ENCODE data around the gene PHPT1.
"Not testable (repeated sequence)": the region's sequence is repeated elsewhere in the genome, so short reads cannot be mapped to it uniquely, and the experiment has no call there.

PHPT1 gene

GRCh38 chr9:136849038-136849959 is at the start of gene PHPT1:
PHPT1 (plus strand) TSS chr9:136849409; CDS start chr9:136849431, 22 bp downstream.
- DNase-seq (ENCODE audit: low spot score) = peak; percentile 99

DNA sequence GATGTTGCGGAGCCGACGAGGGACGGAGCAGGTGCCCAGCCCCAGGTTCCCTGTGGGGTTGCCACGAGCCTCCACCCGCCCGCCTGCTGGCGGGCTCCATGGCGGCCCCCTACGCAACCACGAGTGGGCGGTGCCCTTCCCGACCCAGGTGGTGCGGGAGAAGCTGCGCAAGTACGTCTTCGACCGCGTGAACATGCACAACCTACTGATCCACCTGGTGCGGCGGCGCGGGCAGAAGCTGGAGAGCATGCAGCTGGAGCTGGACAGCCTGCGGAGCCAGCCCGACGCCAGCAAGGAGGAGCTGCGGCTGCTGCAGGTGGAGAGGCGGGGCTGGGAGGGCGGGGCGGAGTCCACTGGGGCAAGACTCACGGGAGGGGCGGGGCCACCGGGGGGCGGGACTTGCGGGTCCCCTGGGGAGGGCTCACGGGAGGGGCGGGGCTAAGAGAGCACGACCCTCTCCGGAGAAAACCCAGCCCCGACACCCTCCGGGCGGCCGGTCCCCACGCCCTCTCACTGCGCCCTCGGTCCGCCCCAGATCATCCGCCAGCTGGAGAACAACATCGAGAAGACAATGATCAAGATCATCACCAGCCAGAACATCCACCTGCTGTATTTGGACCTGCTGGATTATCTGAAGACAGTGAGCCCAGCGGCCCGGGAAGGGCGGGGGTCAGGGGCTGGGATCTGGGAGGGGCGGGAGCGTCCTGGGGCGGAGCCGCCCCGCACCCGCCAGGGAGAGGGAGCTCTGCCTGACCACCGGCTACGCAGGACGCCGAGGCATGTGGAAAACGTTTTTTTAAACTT is 49.2 kb upstream of the PHPT1 start:
- DNase-seq (ENCODE audit: low spot score) = no peak

DNA sequence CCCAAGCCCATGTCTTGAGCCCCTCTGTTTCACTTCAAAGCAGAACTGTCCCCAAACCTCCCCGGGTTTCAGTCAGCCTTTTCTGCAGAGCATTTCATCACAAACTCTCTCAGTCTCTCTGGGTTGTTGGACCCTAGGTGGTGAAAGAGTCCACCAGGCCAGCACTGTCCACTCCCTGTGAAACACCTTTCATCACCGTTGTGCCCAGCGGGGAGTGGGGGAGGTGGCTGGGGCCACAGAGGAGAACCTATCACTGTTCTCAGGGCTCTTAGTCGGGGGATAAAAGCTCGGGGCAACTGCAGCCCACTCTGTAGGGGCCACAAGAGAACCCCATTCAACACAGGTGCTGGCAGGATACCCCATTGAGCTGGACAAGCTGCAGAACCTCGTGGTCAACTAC is 46.9 kb upstream of the PHPT1 start:
- DNase-seq (ENCODE audit: low spot score) = no peak

DNA sequence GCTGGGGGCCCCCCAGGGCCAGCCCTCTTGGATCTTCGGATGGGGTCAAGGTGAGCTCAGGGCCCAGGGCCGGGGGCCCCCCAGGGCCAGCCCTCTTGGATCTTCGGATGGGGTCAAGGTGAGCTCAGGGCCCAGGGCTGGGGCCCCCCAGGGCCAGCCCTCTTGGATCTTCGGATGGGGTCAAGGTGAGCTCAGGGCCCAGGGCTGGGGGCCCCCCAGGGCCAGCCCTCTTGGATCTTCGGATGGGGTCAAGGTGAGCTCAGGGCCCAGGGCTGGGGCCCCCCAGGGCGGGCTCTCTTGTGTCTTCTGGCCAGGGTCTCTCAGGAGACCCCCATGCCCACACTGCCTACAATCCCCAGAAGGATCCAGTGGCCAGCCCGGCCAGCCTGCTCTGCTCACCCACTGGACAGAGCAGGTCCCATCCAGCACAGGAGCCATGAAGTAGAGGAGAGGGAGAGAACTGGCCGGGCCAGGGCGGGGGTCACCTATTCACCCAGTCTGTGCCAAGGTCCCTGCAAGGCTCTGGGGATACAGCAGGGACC is 46.1 kb upstream of the PHPT1 start:
- not testable (repeated sequence) for DNase-seq (ENCODE audit: low spot score)

- no peak for DNase-seq (ENCODE audit: low spot score)
Measured at GRCh38 chr9:136803551-136804508, 45.4 kb upstream of the PHPT1 start.

- DNase-seq (ENCODE audit: low spot score) = no peak
Measured at GRCh38 chr9:136804509-136805206, 44.6 kb upstream of the PHPT1 start.

DNA sequence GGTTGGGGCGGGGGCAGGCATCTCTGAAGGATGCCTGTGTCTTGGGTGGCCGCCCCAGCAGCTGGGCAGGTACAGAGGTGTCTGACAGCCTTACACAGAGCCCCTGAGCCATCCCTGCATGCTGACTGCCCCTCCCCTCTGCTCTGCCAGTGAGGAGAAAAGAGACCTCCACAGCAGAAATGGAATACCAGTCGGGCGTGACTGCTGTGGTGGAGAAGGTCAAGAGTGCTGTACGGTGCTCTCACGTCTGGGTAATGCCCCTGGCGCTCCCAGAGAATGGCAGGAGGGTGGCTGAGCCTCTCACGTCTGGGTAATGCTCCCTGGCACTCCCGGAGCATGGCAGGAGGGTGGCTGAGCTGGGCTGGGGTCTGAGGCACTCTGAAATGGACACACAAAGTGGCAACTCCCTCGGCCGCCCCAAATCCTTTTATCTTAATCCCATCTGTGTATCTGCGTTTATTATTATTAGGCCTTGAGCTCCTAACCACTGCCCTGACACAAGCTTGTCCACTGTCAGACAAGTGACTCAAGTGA is 43.9 kb upstream of the PHPT1 start:
- no peak for DNase-seq (ENCODE audit: low spot score)

- no peak for DNase-seq (ENCODE audit: low spot score)
Measured at GRCh38 chr9:136806067-136806466, 43.1 kb upstream of the PHPT1 start.

DNA sequence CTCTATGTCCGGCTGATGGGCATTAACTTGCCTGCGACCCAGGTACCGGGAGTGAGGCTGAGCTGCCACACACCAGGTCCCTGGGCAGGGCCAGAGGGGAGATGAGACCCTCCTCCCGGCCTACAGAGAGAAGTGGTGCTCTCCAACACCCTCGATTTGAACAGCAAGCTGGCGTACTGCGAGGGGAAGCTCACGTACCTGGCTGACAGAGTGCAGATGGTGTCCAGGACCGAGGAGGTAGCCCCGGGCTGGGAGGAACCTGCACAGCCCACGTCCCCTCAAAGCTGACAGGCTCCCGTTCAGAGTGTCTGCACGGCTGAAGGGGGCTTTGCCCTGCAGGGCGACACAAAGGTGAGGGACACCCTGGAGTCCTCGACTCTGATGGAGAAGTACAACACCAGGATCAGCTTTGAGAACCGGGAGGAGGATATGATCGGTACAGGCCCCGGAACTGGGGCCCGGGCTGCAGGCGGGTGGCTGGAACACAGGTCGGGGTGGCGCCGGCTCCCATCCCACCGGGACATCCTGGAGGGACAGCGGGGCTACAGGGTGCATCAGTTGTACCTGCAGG is 42.5 kb upstream of the PHPT1 start:
- no peak for DNase-seq (ENCODE audit: low spot score)

- peak; percentile 90 for DNase-seq (ENCODE audit: low spot score)
Measured at GRCh38 chr9:136807281-136808074, 41.7 kb upstream of the PHPT1 start, which contains the start of gene RABL6. RABL6 (plus strand) TSS chr9:136807948; CDS start chr9:136808197, 249 bp downstream.

DNA sequence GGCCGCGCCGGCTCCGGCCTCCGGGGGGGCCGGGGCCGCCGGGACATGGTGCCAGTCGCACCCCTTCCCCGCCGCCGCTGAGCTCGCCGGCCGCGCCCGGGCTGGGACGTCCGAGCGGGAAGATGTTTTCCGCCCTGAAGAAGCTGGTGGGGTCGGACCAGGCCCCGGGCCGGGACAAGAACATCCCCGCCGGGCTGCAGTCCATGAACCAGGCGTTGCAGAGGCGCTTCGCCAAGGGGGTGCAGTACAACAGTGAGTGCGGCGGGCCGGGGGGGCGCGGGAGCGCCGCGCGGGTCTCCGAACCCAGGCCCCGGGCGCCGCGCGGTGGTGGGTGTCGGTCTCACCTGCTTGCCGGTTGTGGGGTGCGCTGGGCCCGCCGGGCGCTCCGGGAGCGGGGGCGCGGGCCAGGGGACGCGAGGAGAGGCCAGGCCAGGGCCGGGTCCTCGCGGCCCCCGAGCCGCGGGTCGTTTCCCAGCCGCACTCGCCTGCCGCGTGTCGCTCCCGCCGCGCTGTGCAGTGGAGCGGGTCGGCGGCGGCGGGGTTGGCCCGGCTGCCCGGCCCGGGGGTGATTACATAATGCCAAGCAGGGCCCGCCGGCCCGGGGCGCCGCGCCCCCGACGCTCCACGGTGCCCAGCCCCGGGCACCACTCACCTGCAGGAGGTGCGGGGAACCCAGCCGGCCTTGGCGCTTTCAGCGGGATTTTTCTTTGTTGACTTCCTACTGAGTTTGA is 41.0 kb upstream of the PHPT1 start:
- DNase-seq (ENCODE audit: low spot score) = peak; percentile 72

- no peak for DNase-seq (ENCODE audit: low spot score)
Measured at GRCh38 chr9:136808806-136809158, 40.4 kb upstream of the PHPT1 start.

DNA sequence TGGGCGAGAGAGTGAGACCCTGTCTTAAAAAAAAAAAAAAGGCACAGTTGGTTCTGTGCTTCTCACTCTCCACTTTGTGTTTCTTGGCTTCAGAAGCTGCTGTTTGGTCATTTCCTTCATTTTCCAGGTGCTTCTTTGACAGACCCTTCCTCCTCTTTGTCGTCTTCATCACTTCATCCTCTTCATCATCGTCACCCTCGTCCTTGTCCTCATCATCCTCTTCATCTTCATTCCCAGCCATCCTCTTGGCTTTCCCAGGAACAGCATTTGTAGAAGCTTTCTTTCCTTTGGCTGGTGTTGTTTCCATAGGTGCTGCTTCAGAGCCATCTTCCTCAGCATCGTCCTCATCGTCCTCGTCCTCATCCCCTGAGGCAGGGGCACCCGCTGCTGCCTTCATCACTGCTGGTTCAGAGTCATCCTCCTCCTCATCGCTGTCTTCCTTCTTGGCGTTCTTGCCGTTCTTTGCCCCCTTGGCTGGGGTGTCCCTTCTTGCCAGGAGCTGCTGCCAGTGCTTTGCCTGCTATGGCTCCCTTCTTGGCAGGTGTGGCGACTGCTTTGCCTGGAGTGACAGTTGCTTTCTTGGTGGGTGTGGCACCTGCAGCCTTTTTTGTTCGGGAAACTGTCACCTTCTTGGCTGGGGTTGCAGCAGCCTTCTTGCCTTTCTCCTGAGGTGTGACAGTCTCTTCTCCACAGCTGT is 34.3 kb upstream of the PHPT1 start:
- no peak for DNase-seq (ENCODE audit: low spot score)

DNA sequence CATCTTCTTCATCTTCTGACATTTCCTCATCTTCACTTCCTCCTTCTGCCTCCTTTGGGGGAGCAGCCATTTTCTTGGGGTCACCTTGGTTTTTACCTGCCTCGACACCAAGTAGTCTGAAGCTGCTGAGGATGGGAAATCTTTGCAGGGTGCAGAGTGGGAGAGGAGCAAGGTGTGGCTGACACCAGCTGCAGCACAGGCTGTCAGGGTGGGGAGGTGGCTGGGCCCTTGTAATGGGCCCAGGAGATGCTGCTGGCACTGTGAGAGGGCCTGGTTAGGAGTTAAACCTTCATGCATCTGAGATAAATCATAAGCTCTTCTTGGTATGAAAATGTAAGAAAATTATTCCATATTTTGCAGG is 33.8 kb upstream of the PHPT1 start:
- DNase-seq (ENCODE audit: low spot score) = no peak

DNA sequence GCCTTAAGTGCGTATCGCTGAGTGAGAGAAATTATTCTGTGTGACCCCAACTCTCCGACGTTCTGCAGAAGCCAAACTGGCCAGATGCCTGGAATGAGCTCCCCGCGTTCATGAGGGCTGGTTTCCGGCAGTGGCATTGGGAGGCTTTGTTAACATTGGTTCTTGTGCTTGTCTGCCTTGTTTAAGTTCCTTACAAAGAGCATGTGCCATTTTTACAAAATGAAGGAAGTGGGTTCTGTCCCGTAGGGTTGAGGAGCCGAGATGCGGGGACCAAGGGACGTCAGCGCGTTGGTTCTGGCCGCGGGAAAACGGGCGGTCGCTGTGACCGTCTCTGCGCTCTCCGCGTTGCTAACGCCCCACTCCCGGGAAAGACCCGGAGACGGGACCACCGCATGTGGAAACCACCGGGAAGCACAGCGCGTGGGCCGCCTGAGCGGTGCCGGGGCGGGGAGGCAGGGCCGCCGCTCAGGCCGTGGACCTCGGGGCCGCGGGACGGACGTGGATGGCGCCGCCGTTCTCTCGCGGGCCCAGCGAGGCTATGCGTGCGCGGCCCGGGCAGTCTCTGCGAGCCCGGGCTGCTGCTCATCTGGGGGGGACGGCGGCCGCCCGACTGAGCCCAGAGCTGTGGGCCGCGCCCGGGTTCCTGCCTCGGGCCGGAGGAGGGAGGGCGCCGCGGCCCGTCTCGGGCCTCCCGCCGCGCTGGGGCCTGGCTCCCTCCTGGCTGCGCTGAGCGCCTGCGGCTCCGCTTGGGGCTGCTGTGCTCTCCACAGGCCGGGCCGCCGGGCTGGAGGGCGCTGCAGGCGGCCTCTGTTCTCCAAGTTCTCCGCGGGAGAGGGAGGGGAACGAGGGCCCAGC is 28.0 kb upstream of the PHPT1 start:
- DNase-seq (ENCODE audit: low spot score) = no peak

- no peak for DNase-seq (ENCODE audit: low spot score)
Measured at GRCh38 chr9:136821826-136822544, 27.2 kb upstream of the PHPT1 start.
